H1 (cell line): ENCODE data around the gene KCNQ1. TPM values are rescaled to one million over a fixed set of nuclear protein-coding genes. Genes with fewer than 3 reads are reported as not detected.
A peak's percentile ranks its signal among the peaks of the same experiment; 100 is the strongest.

Experiments
- CTCF ChIA-PET: fragments of 300-600 bp; sonication (Branson Sonifier 250); formaldehyde crosslinking; loops from one replicate; lab custom pipeline; 2021; ENCODE audit not compliant: partially characterized antibody; lab: Charles Lee
- POLR2A ChIA-PET: fragments of 300-600 bp; sonication (Branson Sonifier 250); formaldehyde crosslinking; loops from one replicate; lab custom pipeline; 2021; ENCODE audit warnings: inconsistent platforms; ENCODE audit not compliant: partially characterized antibody; lab: Charles Lee
- DNase-seq, 2 experiments: peaks; one replicate each; pipeline versions ENCODE4 v3.0.0 to v3.0.0-alpha.2; 2010 to 2022; ENCODE audit warnings: low spot score in 2 of 2, low read depth in 1 of 2, mixed read lengths in 1 of 2
- FAIRE-seq: peaks from 2 replicates; lab custom pipeline; 2011; peaks lifted over from hg19 to GRCh38; lab: Jason Lieb, UNC
- H2AFZ ChIP-seq: 2 replicates; pipeline ENCODE4 v1.8.1; 2012; ENCODE audit warnings: low read length, inconsistent platforms
- H2AK5ac ChIP-seq: 2 replicates; pipeline ENCODE4 v1.6.1; 2013; ENCODE audit warnings: low read depth, low read length
- H2BK120ac ChIP-seq: replicated peaks from 2 replicates; pipeline ENCODE3; 2013; ENCODE audit warnings: low read depth, low read length, inconsistent platforms
- H2BK12ac ChIP-seq: 2 replicates; pipeline ENCODE4 v1.6.1; 2013; ENCODE audit warnings: low read depth, low read length
- H2BK15ac ChIP-seq: 2 replicates; pipeline ENCODE4 v1.6.1; 2013; ENCODE audit warnings: low read length
- H2BK20ac ChIP-seq: 2 replicates; pipeline ENCODE4 v1.6.1; 2013; ENCODE audit warnings: low read length
- H2BK5ac ChIP-seq: 2 replicates; pipeline ENCODE4 v1.6.1; 2013; ENCODE audit warnings: low read depth, low read length
- H3K14ac ChIP-seq: 2 replicates; pipeline ENCODE4 v1.6.1; 2013; ENCODE audit warnings: inconsistent platforms; ENCODE audit not compliant: insufficient read length
- H3K18ac ChIP-seq: 2 replicates; pipeline ENCODE4 v1.6.1; 2013; ENCODE audit warnings: low read length; ENCODE audit errors: extremely low read depth
- H3K23ac ChIP-seq: 2 replicates; pipeline ENCODE4 v1.6.1; 2013; ENCODE audit warnings: inconsistent platforms; ENCODE audit not compliant: insufficient read length
- H3K23me2 ChIP-seq: 2 replicates; pipeline ENCODE4 v1.6.1; 2013; ENCODE audit warnings: low read depth, low read length
- H3K27ac ChIP-seq: 2 replicates; pipeline ENCODE4 v1.6.1; 2011; ENCODE audit warnings: low read depth, low read length, inconsistent platforms
- H3K27me3 ChIP-seq, 4 experiments: replicated peaks in 1 of 4; 1 replicate in 1 of 4; 2 replicates in 3 of 4; pipeline versions ENCODE4 v1.6.1 to v1.8.1; 2011 to 2013; ENCODE audit warnings: low read length in 3 of 4, mild to moderate bottlenecking in 3 of 4, inconsistent platforms in 2 of 4, mixed read lengths in 2 of 4, moderate library complexity in 1 of 4; ENCODE audit not compliant: control insufficient read depth in 3 of 4, insufficient read depth in 3 of 4; ENCODE audit errors: extremely low read depth in 1 of 4
- H3K36me3 ChIP-seq, 4 experiments: 2 replicates each; pipeline versions ENCODE4 v1.6.1 to v1.8.1; 2011 to 2013; ENCODE audit warnings: mild to moderate bottlenecking in 4 of 4, low read length in 3 of 4, moderate library complexity in 2 of 4, control low read depth in 1 of 4, inconsistent platforms in 1 of 4; ENCODE audit not compliant: insufficient read depth in 4 of 4, control insufficient read depth in 2 of 4
- H3K4ac ChIP-seq: replicated peaks from 2 replicates; pipeline ENCODE3; 2013; ENCODE audit warnings: low read length, low read depth, mixed read lengths, inconsistent platforms; ENCODE audit not compliant: insufficient read length
- H3K4me1 ChIP-seq, 4 experiments: replicated peaks in 1 of 4; 1 replicate in 1 of 4; 2 replicates in 3 of 4; pipeline versions ENCODE4 v1.6.1 to v1.8.1; 2011 to 2013; ENCODE audit warnings: low read length in 3 of 4, inconsistent platforms in 2 of 4, mixed read lengths in 1 of 4; ENCODE audit not compliant: insufficient read depth in 4 of 4, control insufficient read depth in 3 of 4
- H3K4me2 ChIP-seq, 2 experiments: 2 replicates each; pipeline versions ENCODE4 v1.6.1 to v1.8.1; 2011 to 2013; ENCODE audit warnings: low read depth in 2 of 2, low read length in 2 of 2, control low read depth in 1 of 2, inconsistent platforms in 1 of 2, mild to moderate bottlenecking in 1 of 2; ENCODE audit not compliant: insufficient read depth in 1 of 2
- H3K4me3 ChIP-seq, 4 experiments: fragments of 200-600, 300-600 bp in 1 of 4; sonication (generic), shearing (Covaris generic), sonication (Bioruptor Twin) in 1 of 4; 2 replicates each; pipeline versions ENCODE4 v1.5.1 to v1.8.1; 2011 to 2016; ENCODE audit warnings: low read length in 4 of 4, low read depth in 3 of 4, control low read depth in 2 of 4, inconsistent platforms in 2 of 4, mild to moderate bottlenecking in 2 of 4, mixed read lengths in 1 of 4, moderate library complexity in 1 of 4; ENCODE audit not compliant: insufficient read depth in 2 of 4; ENCODE audit errors: extremely low read depth in 1 of 4
- H3K56ac ChIP-seq: replicated peaks from 2 replicates; pipeline ENCODE3; 2013; ENCODE audit warnings: low read depth, mild to moderate bottlenecking, mixed read lengths, low read length, inconsistent platforms; ENCODE audit not compliant: insufficient read length
- H3K79me1 ChIP-seq: 2 replicates; pipeline ENCODE4 v1.6.1; 2013; ENCODE audit warnings: low read depth, low read length, control low read depth
- H3K79me2 ChIP-seq, 2 experiments: 2 replicates each; pipeline versions ENCODE4 v1.6.1 to v1.8.1; 2012 to 2013; ENCODE audit warnings: low read length in 2 of 2, mild to moderate bottlenecking in 2 of 2, inconsistent platforms in 1 of 2; ENCODE audit not compliant: insufficient read depth in 2 of 2, control insufficient read depth in 1 of 2
- H3K9ac ChIP-seq, 4 experiments: replicated peaks in 1 of 4; 1 replicate in 1 of 4; 2 replicates in 3 of 4; pipeline versions ENCODE4 v1.6.1 to v1.8.1; 2011 to 2013; ENCODE audit warnings: low read depth in 3 of 4, low read length in 3 of 4, control low read depth in 2 of 4, mild to moderate bottlenecking in 2 of 4, moderate library complexity in 2 of 4, inconsistent platforms in 1 of 4; ENCODE audit errors: extremely low read depth in 1 of 4
- H3K9me3 ChIP-seq, 2 experiments: 2 replicates each; pipeline versions ENCODE4 v1.6.1 to v1.8.1; 2012 to 2013; ENCODE audit warnings: mild to moderate bottlenecking in 2 of 2, moderate library complexity in 2 of 2, control low read depth in 1 of 2, inconsistent platforms in 1 of 2, low read depth in 1 of 2, low read length in 1 of 2, mixed read lengths in 1 of 2; ENCODE audit not compliant: insufficient read depth in 2 of 2
- H4K20me1 ChIP-seq, 2 experiments: replicated peaks in 1 of 2; 2 replicates each; pipeline versions ENCODE3 to v1.8.1; 2011 to 2013; ENCODE audit warnings: inconsistent platforms in 2 of 2, low read length in 2 of 2, mild to moderate bottlenecking in 1 of 2; ENCODE audit not compliant: insufficient read depth in 2 of 2, control insufficient read depth in 1 of 2
- H4K5ac ChIP-seq: 2 replicates; pipeline ENCODE4 v1.6.1; 2013; ENCODE audit warnings: low read length, low read depth, mixed read lengths, inconsistent platforms; ENCODE audit not compliant: insufficient read length
- H4K8ac ChIP-seq: 2 replicates; pipeline ENCODE4 v1.8.0; 2013; ENCODE audit warnings: mild to moderate bottlenecking, moderate library complexity, low read length, inconsistent platforms; ENCODE audit not compliant: insufficient read depth; ENCODE audit errors: extremely low read depth
- H4K91ac ChIP-seq: replicated peaks from 2 replicates; pipeline ENCODE3; 2013; ENCODE audit warnings: low read length, mixed read lengths, inconsistent platforms; ENCODE audit not compliant: insufficient read length
- ASH2L ChIP-seq: fragments of 200-600, 300-600 bp; sonication (generic); IDR thresholded peaks from one replicate; pipeline ENCODE4 v1.7.1; 2017; ENCODE audit warnings: low read length
- CHD1 ChIP-seq: IDR thresholded peaks from 2 replicates; pipeline ENCODE4 v1.6.1; 2012; ENCODE audit warnings: low read depth, low read length, improper control_type of control experiment
- CREB1 ChIP-seq: IDR thresholded peaks from 2 replicates; pipeline ENCODE4 v1.6.1; 2012; ENCODE audit warnings: inconsistent platforms
- GTF2F1 ChIP-seq: IDR thresholded peaks from 2 replicates; pipeline ENCODE4 v1.6.1; 2012; ENCODE audit warnings: low read depth, low read length, improper control_type of control experiment, borderline replicate concordance
- HDAC2 ChIP-seq, 2 experiments: fragments of 300-600 bp in 1 of 2; sonication (generic) in 1 of 2; IDR thresholded peaks; 2 replicates each; pipeline ENCODE4 v1.6.1; 2011 to 2012; ENCODE audit warnings: low read depth in 2 of 2, low read length in 2 of 2, mild to moderate bottlenecking in 2 of 2, moderate library complexity in 2 of 2, borderline replicate concordance in 1 of 2, inconsistent platforms in 1 of 2
- JUN ChIP-seq: IDR thresholded peaks from 2 replicates; pipeline ENCODE4 v1.6.1; 2011; ENCODE audit warnings: low read depth, mild to moderate bottlenecking, improper control_type of control experiment, low read length
- JUND ChIP-seq: IDR thresholded peaks from 2 replicates; pipeline ENCODE4 v1.6.1; 2011; ENCODE audit warnings: mild to moderate bottlenecking, improper control_type of control experiment, low read length
- PHF8 ChIP-seq: fragments of 200-600 bp; sonication (generic); conservative IDR thresholded peaks from 2 replicates; pipeline ENCODE4 v1.7.1; 2012; ENCODE audit warnings: low read depth, mild to moderate bottlenecking, inconsistent platforms, low read length, moderate library complexity
- POLR2A ChIP-seq, 2 experiments: IDR thresholded peaks; 1 replicate in 1 of 2; 2 replicates in 1 of 2; pipeline ENCODE4 v1.6.1; 2011; ENCODE audit warnings: low read depth in 2 of 2, low read length in 2 of 2, mild to moderate bottlenecking in 2 of 2; ENCODE audit errors: control extremely low read depth in 1 of 2
- POLR2AphosphoS5 ChIP-seq: IDR thresholded peaks from 2 replicates; pipeline ENCODE4 v1.6.1; 2011; ENCODE audit warnings: low read depth, low read length
- RFX5 ChIP-seq: IDR thresholded peaks from 2 replicates; pipeline ENCODE4 v1.6.1; 2011; ENCODE audit warnings: low read depth, low read length, improper control_type of control experiment, borderline replicate concordance
- TBP ChIP-seq: IDR thresholded peaks from 2 replicates; pipeline ENCODE4 v1.6.1; 2011; ENCODE audit warnings: low read depth, low read length, improper control_type of control experiment
- WGBS, 2 experiments: shearing (Covaris generic) in 1 of 2; methylation state at CpG; one replicate each; pipeline versions ENCODE4 v1.1.6 to v1.1.7; 2013 to 2015; ENCODE audit warnings: low lambda C conversion rate in 2 of 2, mixed read lengths in 2 of 2, inconsistent platforms in 1 of 2, low coverage in 1 of 2, missing lambda C conversion rate in 1 of 2; ENCODE audit not compliant: insufficient replicate concordance in 2 of 2, insufficient coverage in 1 of 2, insufficient read length in 1 of 2; ENCODE audit errors: extremely low coverage in 1 of 2, missing lambda C conversion rate in 1 of 2; 5-methylcytosine and 5-hydroxymethylcytosine counted together
- polyA plus RNA-seq, 7 experiments: library from polyadenylated mRNA; depleted of rRNA in 3 of 7; stranded (reverse) in 5 of 7; unstranded in 2 of 7; fragments of >200 nt in 5 of 7; fragments of 200-250 nt in 2 of 7; gene quantifications; 1 replicate in 5 of 7; 2 replicates in 1 of 7; 4 replicates in 1 of 7; pipeline versions ENCODE4 v1.2.1 to v1.2.3, GENCODE V29; 2011 to 2013; ENCODE audit warnings: missing spikeins in 2 of 7, mixed read lengths in 2 of 7
- total RNA-seq: library from RNA; stranded (reverse); fragmentation: NEBNext Ultra II Directional; extraction: Animal tissue kit (Norgen Biotek cat#: 25700); gene quantifications from 2 replicates; pipeline ENCODE4 v1.2.1, GENCODE V29; 2021
- TF ChIP-seq, protein P1 (sequence below): IDR thresholded peaks from 2 replicates; pipeline ENCODE4 v1.6.1; 2012; ENCODE audit warnings: inconsistent platforms

KCNQ1 gene
- total and polyA plus RNA-seq, 2 of the 8 experiments (the other 6 are each of a cell fraction or from before 2014, with no cell fraction given): 1.9 to 2.0 TPM

DNA sequence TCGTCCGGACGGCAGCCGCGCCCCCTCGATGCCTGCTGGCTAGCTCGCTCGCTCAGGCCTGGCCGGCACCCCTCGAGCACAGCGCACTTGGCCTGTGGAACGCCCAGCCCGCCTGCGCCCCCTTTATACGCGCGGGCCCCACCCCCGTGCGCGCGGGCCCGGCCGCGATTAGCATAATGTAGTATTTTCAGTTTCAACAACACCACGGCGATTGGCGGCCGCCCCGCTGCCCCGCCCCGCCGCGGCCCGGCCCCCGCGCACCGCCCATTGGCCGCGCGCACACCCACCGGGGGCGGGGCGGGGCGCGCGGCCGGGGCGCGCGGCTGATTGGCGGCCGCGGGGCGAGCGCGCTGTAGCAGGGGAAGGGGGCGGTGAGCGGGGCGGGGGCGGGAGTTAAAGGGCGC is 440.9 kb downstream of the KCNQ1 start, which contains the start of gene CDKN1C:
TSS of gene CDKN1C (minus strand) at position 98 of the 404 bp plus-strand sequence. CDS start 319 bp downstream, outside the sequence.
- Histone ChIP-seq H3K4me1 (peaks cover 0 to 29% (median 23%) of the 10 kb centered on the region in 4 experiments; a peak in 6 of 7 replicates), H3K27me3 (peaks cover 2 to 79% (median 52%) of the 10 kb centered on the region in 4 experiments), H3K14ac (no peak within 1 kb of the TSS), H4K20me1 (peaks cover 6 to 13% of the 10 kb centered on the region in 2 experiments), H4K91ac (peak within 1 kb of the TSS; percentile 83), H2BK12ac (peak within 1 kb of the TSS; percentile 77; the same call in 1 of the 2 replicates), H3K36me3 (peaks cover 0 to 4% (median 0%) of the 10 kb centered on the region in 4 experiments; a peak in 1 of 8 replicates), H2AFZ (no peak within 1 kb of the TSS), H3K9ac (peak within 1 kb of the TSS in 3 of 4 experiments; percentile 4 to 50 (median 14); a peak in 2 of 7 replicates), H4K8ac (peak within 1 kb of the TSS; percentile 87), H3K4me3 (peak within 1 kb of the TSS; percentile 52 to 75 (median 56)), H3K18ac (peak within 1 kb of the TSS; percentile 96), H4K5ac (peak within 1 kb of the TSS; percentile 72), H2BK5ac (peak within 1 kb of the TSS; percentile 75; the same call in 1 of the 2 replicates), H3K4me2 (peak within 1 kb of the TSS; percentile 73 to 93), H2BK20ac (peak within 1 kb of the TSS; percentile 61; the same call in 1 of the 2 replicates), H3K79me1 (no peaks in the 10 kb centered on the region), H3K23me2 (peaks cover 12% of the 10 kb centered on the region; the same call in 1 of the 2 replicates), H3K9me3 (no peaks in the 10 kb centered on the region), H3K56ac (peak within 1 kb of the TSS; percentile 48), H3K4ac (peak within 1 kb of the TSS; percentile 73), H2BK120ac (peak within 1 kb of the TSS; percentile 6), H3K79me2 (no peaks in the 10 kb centered on the region), H2BK15ac (peak within 1 kb of the TSS; percentile 95; the same call in 1 of the 2 replicates), H2AK5ac (peak within 1 kb of the TSS; percentile 87; the same call in 1 of the 2 replicates), H3K27ac (no peak within 1 kb of the TSS), H3K23ac (no peak within 1 kb of the TSS)
- 0% methylated on average over 3 of the region's 61 CpGs; no CpG with 5 or more reads in 1 of the 2 experiments for WGBS, 2 experiments
- CTCF ChIA-PET: interaction anchor here (0.6 to 13.5 kb wide), 18 partner anchors 13 to 967 kb away, joined by 3 to 521 read pairs (median 4); partner anchors contain the start of gene PHLDA2
- no peak for FAIRE-seq
- POLR2A ChIA-PET: interaction anchor here (0.9 to 3.0 kb wide), 18 partner anchors 10 to 509 kb away, joined by 3 to 18 read pairs (median 4); partner anchors contain the start of gene CD81
- peak; percentile 53 to 87 for DNase-seq
- TF ChIP-seq GTF2F1 (peak; percentile 72; the same call in 1 of the 2 replicates), RFX5 (no peak), POLR2A (IDR thresholded peaks at IDR 0.05; ENCODE audit: control extremely low read depth in 1 of 2, low read depth in 2 of 2, low read length in 2 of 2) (peak in 1 of 2 experiments; percentile 90; a peak in 2 of 3 replicates), CREB1 (0 out of 2 replicates have a peak, but pooled peaks have one; percentile 32), PHF8 (no peak), JUND (no peak), JUN (no peak), ASH2L (no peak), CHD1 (no peak), POLR2AphosphoS5 (peak; percentile 92), TBP (peak; percentile 95), HDAC2 (IDR thresholded peaks at IDR 0.05; ENCODE audit: borderline replicate concordance in 1 of 2, low read depth in 2 of 2, low read length in 2 of 2) (no peak)
- TF ChIP-seq, protein P1, sequence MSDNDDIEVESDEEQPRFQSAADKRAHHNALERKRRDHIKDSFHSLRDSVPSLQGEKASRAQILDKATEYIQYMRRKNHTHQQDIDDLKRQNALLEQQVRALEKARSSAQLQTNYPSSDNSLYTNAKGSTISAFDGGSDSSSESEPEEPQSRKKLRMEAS: peak; percentile 10; the same call in 1 of the 2 replicates
